ENCODE results near the gene SERPINB11.
A peak's percentile ranks its signal among the peaks of the same experiment; 100 is the strongest.
"Not testable (repeated sequence)": the region's sequence is repeated elsewhere in the genome, so short reads cannot be mapped to it uniquely, and the experiment has no call there.

SERPINB11 gene

GRCh38 chr18:63730773-63731172, 28.0 kb downstream of the SERPINB11 start:
- DNase-seq, result peak; percentile 82

GRCh38 chr18:63731215-63731614, 28.5 kb downstream of the SERPINB11 start:
- no peak for DNase-seq

DNA sequence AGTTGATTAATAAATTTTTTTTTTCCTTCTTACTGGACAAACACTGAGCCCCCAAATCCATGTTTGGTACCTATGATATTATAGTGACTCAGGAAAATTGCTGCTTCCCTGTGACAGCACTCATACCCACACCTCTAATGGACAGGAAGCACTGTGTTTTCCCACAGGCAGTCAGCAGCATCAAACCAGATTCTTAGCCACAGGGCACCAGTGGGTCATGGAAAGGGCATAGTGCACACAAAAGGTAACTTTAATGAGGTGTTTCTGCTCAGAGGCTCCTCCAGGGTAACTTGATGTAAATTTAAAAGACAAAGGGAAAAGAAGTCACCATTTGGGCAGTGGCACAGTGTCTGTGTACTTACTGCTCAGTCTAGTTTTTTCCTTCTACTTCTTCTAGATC, 34.1 kb downstream of the SERPINB11 start:
- DNase-seq, result no peak

DNA sequence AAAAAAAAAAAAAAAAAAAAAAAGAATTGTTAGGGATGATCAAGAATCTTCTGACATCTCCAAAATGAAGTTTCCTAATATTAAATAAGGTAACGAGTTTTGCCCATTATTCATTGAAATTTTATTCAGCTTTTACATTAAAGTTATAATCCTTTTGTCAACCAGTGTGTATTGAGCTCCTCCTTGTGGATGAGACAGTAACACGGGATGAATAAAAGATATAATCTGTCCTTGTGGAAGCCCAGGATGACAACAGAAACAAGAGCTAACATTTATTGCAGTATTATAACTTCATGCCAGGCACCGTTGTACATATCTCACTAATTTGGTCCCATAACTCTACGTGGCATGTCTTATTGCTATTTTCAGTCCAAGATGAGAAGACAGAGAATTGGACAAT, 39.0 kb downstream of the SERPINB11 start:
- DNase-seq, result no peak

DNA sequence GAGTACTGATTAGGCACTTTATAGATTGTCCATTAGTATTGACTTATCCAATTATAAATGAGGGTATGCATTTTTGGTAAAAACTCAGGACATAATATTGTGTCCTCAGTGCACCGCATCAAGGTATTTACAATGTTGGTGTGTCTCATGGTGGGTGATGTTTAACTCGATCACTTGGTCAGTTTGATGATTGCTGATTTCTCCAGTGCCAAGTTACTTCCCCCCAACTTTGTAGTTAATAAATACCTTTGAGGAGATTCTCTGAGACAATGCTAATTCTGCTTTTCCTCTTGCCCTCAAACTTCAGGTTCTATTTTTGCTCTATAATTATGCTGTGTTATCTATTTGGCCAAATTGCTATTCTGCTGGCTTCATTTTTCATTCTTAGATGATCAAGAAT, 44.2 kb downstream of the SERPINB11 start:
- no peak for DNase-seq

- DNase-seq, result no peak
Measured at GRCh38 chr18:63749489-63749888, 46.7 kb downstream of the SERPINB11 start.

DNA sequence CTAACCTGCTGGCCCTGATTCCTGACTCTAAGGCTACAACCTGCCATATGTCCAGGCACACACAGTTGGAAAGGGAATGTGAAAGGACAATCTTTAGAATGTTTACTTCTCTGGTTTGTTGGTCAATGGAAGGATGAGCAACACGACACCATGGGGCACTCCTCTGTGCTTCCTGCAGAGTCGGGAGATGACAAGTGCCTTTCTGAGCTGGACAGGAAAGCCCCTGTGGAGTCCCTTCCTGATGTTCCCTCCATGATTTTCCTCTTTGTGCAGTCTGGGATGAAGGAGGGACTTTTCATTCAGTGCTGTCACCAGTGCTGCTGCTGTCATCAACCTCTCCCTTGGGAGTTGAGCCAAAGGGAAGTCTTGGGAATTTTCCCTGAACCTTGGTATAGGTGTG, 49.9 kb downstream of the SERPINB11 start:
- no peak for DNase-seq

- DNase-seq, result no peak
Measured at GRCh38 chr18:63753676-63754075, 50.9 kb downstream of the SERPINB11 start.

GRCh38 chr18:63757541-63757940, 54.8 kb downstream of the SERPINB11 start:
- DNase-seq, result no peak

DNA sequence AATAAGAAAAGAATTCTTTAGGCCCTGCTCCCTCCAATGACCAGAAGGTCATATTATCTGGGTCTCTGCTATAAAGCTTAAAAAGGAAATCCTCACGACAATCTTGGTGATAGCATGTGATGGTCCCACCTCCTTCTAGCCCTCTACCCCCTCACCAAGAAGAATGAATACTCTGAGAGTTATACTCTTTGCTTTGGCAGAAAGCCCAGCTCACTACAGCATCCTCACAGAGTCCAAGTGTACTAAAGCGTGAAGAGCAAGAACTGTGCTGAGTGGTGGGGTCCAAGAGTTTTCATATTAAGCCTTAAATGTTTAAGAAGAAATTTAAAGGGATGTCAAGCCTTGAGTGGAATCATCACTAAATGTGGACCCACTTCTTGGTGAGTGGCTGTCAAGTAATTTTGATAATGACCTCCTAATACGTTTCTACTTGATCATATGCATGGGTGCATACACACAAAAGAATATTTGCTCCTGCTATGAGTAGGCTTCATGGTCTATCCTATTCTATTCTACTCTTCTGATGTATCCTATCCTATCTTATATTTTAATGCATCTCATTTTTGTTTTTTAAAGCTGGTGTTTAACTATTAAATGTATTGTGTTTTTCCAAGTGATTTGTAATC, 56.0 kb downstream of the SERPINB11 start:
- peak; percentile 97 for DNase-seq

- DNase-seq, result not testable (repeated sequence)
Measured at GRCh38 chr18:63759786-63760185, 57.0 kb downstream of the SERPINB11 start.

DNA sequence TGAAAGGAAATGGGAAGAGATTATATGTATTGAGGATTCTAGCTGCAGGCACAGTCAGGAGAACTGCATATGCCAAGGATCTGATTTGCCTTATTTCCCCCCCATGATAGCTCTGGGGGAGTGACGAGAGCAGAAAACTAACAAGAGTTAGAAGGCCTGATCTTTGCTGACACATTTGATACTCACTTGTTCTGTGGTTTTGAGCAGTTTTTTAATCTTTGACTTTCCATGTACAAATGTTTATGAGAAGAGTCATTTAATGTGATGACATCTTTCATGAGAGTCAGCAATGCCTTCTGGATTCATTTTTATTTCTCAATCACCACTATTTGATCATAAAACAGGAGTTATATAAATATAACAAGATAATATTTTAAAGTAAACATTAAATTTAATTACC, 59.8 kb downstream of the SERPINB11 start:
- no peak for DNase-seq

DNA sequence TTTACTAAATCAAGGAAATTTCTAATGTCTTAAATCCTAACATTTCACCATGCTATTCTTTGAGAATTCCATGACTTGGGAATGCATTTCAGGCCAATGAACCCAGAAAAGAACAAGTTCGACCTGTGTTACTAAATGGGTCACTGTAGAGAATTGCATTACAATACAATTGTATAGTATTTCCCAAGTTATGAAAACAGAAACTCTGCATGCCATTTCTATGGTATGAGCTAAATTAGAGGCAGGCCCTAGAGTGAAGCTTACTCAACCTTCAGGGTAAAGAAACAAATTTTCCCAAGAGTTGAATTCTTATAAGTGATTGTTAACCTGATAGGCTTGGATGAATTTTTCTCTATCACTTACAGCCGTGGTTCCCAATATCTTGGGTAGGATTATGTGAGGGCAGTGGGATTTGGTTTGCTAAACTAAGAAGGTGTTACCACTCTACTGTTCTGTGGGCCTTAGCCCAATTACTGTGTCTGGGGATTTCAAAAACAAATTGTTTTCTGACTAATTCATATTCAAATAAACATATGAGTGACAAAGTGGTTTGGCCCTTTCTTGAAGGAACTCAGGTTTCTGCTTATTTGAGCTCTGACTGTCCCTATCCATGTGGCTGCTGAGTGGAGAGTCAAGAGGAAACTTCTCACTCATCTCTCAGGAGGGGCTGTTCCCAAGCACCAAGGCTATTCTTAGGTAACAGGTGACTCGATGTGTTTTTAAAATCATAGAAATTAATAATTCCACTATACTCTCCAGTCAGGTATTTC, 61.3 kb downstream of the SERPINB11 start:
- DNase-seq, result no peak

- no peak for DNase-seq
Measured at GRCh38 chr18:63765837-63766236, 63.1 kb downstream of the SERPINB11 start.
